Measurements from ENCODE around the gene LRRC15. TPM values are rescaled to one million over a fixed set of nuclear protein-coding genes. Genes with fewer than 3 reads are reported as not detected.
A peak's percentile ranks its signal among the peaks of the same experiment; 100 is the strongest.

LRRC15 gene
- total and polyA plus RNA-seq, 2 experiments from 2014 or later = 16.4 to 21.2 TPM

DNA sequence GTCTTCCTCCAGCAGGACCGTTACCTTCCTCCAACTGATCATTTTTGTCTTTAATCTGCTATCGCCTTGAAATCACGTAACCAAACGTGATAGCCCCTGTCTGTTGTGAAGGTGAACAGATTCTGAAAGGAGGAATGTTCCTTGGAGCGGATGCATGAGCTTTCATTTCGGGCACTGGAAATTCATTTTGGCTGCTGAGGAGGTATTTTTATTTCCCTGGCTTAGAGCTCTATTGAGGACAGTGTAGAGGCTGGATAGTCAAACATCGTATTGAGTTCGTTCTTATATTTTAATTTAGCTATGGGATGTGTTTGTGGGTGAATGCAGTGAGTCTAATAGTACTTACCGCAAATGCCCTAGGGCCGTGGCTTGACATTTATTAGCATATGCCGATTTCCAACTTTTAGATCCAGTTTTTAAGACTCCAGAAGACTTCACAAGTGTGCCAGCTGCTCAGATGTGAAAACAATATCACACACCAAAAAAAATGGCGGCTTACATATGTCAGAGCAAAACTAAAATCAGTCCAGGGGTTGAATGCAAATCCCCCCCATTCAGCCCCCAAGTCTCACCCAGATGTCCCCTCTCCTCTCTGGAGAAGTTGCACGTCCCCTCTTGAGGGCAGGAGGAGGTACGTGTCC is 40.5 kb downstream of the LRRC15 start:
- H3K4me1 ChIP-seq (ENCODE audit: insufficient read depth) = peaks cover 16% of the 10 kb centered on the region
- no peak overlapping the region for H3K4me3 ChIP-seq
- H4K20me1 ChIP-seq (ENCODE audit: insufficient read depth) = no peaks in the 10 kb centered on the region
- H3K9me3 ChIP-seq (ENCODE audit: low read depth) = no peaks in the 10 kb centered on the region
- no peak overlapping the region for H3K9ac ChIP-seq
- no peaks in the 10 kb centered on the region for H3K27me3 ChIP-seq (replicated peaks; ENCODE audit: insufficient read depth)
- no peak overlapping the region for H2AFZ ChIP-seq
- WGBS, 2 experiments (ENCODE audit: low coverage in 1 of 2, low lambda C conversion rate in 2 of 2, missing lambda C conversion rate in 2 of 2) = 50 to 51% methylated on average over 14 of the region's 14 CpGs
- H3K36me3 ChIP-seq (ENCODE audit: low read depth) = no peaks in the 10 kb centered on the region
- peaks cover 23% of the 10 kb centered on the region; the same call in 1 of the 2 replicates for H3F3A ChIP-seq (ENCODE audit: insufficient read depth)
- H3K27ac ChIP-seq = no peak overlapping the region
- in situ Hi-C loops (cut with MboI) = no loop called here
- TF ChIP-seq EZH2phosphoT487 (IDR thresholded peaks at IDR 0.05; ENCODE audit: insufficient read depth, low read depth) (no peak), EZH2 (IDR thresholded peaks at IDR 0.05; ENCODE audit: insufficient read depth, poor library complexity, severe bottlenecking) (no peak)
- H3K79me2 ChIP-seq (ENCODE audit: insufficient read depth) = no peaks in the 10 kb centered on the region
- no peaks in the 10 kb centered on the region for H3K9me2 ChIP-seq (ENCODE audit: insufficient read depth)
- no peak overlapping the region for H3K4me2 ChIP-seq (ENCODE audit: unreplicated experiment)
- DNase-seq = no peak

DNA sequence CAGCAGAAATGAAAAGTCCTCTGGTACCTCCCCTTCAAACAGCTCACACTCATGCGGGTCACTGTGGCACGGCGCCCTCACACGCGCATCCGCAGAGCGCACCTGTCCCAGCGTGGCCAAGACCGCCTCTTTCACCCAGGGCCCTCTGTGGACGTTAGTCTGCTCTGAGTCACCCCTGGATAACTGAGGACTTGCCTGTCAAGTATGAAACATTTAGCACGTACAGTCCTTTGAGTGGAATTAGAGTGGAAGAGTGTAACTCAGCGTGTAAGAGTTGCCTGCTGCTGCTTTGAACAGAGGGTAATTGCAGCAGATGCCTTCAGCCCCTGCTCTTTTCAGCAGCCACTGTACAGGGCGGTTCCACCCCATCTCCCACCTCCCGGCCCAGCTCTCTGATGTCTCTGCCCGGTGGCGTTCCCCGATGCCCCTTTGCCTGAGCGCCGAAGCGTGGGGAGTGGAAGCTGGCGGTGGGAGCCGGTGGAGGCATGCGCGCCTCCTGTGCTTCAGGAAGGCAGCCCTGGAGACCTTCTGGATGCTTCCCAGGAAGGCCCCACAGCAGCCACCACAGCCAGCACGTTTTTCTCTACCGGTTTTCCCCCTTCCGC is 41.4 kb downstream of the LRRC15 start:
- DNase-seq = peak; percentile 81
- TF ChIP-seq EZH2 (IDR thresholded peaks at IDR 0.05; ENCODE audit: insufficient read depth, poor library complexity, severe bottlenecking) (no peak), EZH2phosphoT487 (IDR thresholded peaks at IDR 0.05; ENCODE audit: insufficient read depth, low read depth) (no peak)
- no peak overlapping the region for H3K4me3 ChIP-seq
- H3K4me1 ChIP-seq (ENCODE audit: insufficient read depth) = peaks cover 21% of the 10 kb centered on the region
- H2AFZ ChIP-seq = no peak overlapping the region
- no peaks in the 10 kb centered on the region for H3K79me2 ChIP-seq (ENCODE audit: insufficient read depth)
- peaks cover 23% of the 10 kb centered on the region; the same call in 1 of the 2 replicates for H3F3A ChIP-seq (ENCODE audit: insufficient read depth)
- H3K27me3 ChIP-seq (replicated peaks; ENCODE audit: insufficient read depth) = no peaks in the 10 kb centered on the region
- no peaks in the 10 kb centered on the region for H3K36me3 ChIP-seq (ENCODE audit: low read depth)
- H3K9me2 ChIP-seq (ENCODE audit: insufficient read depth) = no peaks in the 10 kb centered on the region
- no peak overlapping the region for H3K4me2 ChIP-seq (ENCODE audit: unreplicated experiment)
- H4K20me1 ChIP-seq (ENCODE audit: insufficient read depth) = no peaks in the 10 kb centered on the region
- no peak overlapping the region for H3K9ac ChIP-seq
- H3K27ac ChIP-seq = no peak overlapping the region
- in situ Hi-C loops (cut with MboI) = no loop called here
- H3K9me3 ChIP-seq (ENCODE audit: low read depth) = no peaks in the 10 kb centered on the region
- 56 to 62% methylated on average over 27 of the region's 27 CpGs for WGBS, 2 experiments (ENCODE audit: low coverage in 1 of 2, low lambda C conversion rate in 2 of 2, missing lambda C conversion rate in 2 of 2)

DNA sequence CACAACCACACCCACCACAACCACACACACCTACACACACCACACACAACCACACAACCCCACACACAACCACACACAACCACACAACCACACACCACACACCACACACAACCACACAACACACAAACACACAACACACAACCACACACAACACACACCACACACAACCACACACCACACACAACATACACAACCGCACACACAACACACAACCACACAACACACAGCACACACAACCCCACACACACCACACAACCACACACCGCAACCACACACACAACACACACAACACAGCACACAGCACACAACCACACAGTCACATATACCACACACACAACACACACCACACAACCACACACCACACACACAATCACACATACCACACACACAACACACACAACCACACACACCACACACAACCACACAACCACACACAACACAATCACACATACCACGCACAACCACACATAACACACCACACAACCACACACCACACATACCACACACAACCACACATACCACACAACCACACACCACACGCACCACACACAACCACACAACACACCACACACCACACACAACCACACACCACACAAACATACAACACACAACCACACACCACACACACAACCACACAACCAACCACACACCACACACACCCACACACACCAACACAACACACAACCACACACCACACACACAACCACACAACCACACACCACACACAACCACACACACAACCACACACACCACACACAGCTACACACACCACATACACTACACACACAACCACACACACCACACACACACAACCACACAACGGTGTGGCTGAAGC is 42.1 kb downstream of the LRRC15 start:
- TF ChIP-seq EZH2phosphoT487 (IDR thresholded peaks at IDR 0.05; ENCODE audit: insufficient read depth, low read depth) (no peak), EZH2 (IDR thresholded peaks at IDR 0.05; ENCODE audit: insufficient read depth, poor library complexity, severe bottlenecking) (no peak)
- WGBS, 2 experiments (ENCODE audit: low coverage in 1 of 2, low lambda C conversion rate in 2 of 2, missing lambda C conversion rate in 2 of 2) = 80 to 100% methylated on average over 2 to 5 of the region's 5 CpGs
- in situ Hi-C loops (cut with MboI) = no loop called here
- no peaks in the 10 kb centered on the region for H3K9me3 ChIP-seq (ENCODE audit: low read depth)
- no peaks in the 10 kb centered on the region for H3K9me2 ChIP-seq (ENCODE audit: insufficient read depth)
- H3K4me2 ChIP-seq (ENCODE audit: unreplicated experiment) = no peak overlapping the region
- peaks cover 23% of the 10 kb centered on the region for H3K4me1 ChIP-seq (ENCODE audit: insufficient read depth)
- H3K27me3 ChIP-seq (replicated peaks; ENCODE audit: insufficient read depth) = no peaks in the 10 kb centered on the region
- H3K4me3 ChIP-seq = no peak overlapping the region
- H3K27ac ChIP-seq = no peak overlapping the region
- no peak for DNase-seq
- H3K79me2 ChIP-seq (ENCODE audit: insufficient read depth) = no peaks in the 10 kb centered on the region
- no peak overlapping the region for H3K9ac ChIP-seq
- H4K20me1 ChIP-seq (ENCODE audit: insufficient read depth) = no peaks in the 10 kb centered on the region
- no peak overlapping the region for H2AFZ ChIP-seq
- H3F3A ChIP-seq (ENCODE audit: insufficient read depth) = peaks cover 18% of the 10 kb centered on the region; the same call in 1 of the 2 replicates
- no peaks in the 10 kb centered on the region for H3K36me3 ChIP-seq (ENCODE audit: low read depth)

DNA sequence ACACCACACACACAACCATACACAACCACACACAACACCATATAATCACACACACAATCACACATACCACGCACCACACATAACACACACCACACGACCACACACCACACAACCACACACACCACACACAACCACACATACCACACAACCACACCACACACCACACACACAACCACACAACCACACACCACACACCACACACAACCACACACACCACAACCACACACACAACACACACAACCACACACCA is 42.6 kb downstream of the LRRC15 start:
- DNase-seq = no peak
- WGBS, 2 experiments (ENCODE audit: low coverage in 1 of 2, low lambda C conversion rate in 2 of 2, missing lambda C conversion rate in 2 of 2) = 53% methylated on average over 2 of the region's 2 CpGs; no CpG with 5 or more reads in 1 of the 2 experiments
- no peak overlapping the region for H2AFZ ChIP-seq

More for the DNA sequence above, 42.6 kb downstream of the LRRC15 start:
- H3K4me1 ChIP-seq (ENCODE audit: insufficient read depth) = peaks cover 23% of the 10 kb centered on the region
- no peaks in the 10 kb centered on the region for H4K20me1 ChIP-seq (ENCODE audit: insufficient read depth)
- no peak for TF ChIP-seq EZH2phosphoT487 (IDR thresholded peaks at IDR 0.05; ENCODE audit: insufficient read depth, low read depth)
- TF ChIP-seq EZH2 (IDR thresholded peaks at IDR 0.05; ENCODE audit: insufficient read depth, poor library complexity, severe bottlenecking) = no peak
- no peak overlapping the region for H3K4me2 ChIP-seq (ENCODE audit: unreplicated experiment)
- H3F3A ChIP-seq (ENCODE audit: insufficient read depth) = peaks cover 18% of the 10 kb centered on the region; the same call in 1 of the 2 replicates
- no peaks in the 10 kb centered on the region for H3K79me2 ChIP-seq (ENCODE audit: insufficient read depth)
- no peaks in the 10 kb centered on the region for H3K27me3 ChIP-seq (replicated peaks; ENCODE audit: insufficient read depth)
- no peaks in the 10 kb centered on the region for H3K36me3 ChIP-seq (ENCODE audit: low read depth)
- H3K27ac ChIP-seq = no peak overlapping the region
- H3K4me3 ChIP-seq = no peak overlapping the region
- in situ Hi-C loops (cut with MboI) = no loop called here
- no peaks in the 10 kb centered on the region for H3K9me3 ChIP-seq (ENCODE audit: low read depth)
- H3K9me2 ChIP-seq (ENCODE audit: insufficient read depth) = no peaks in the 10 kb centered on the region
- H3K9ac ChIP-seq = no peak overlapping the region

All from GM23248 (cell line).